Omental fat pad (tissue), 4 donors: ENCODE results near the gene EML1. TPM values are rescaled to one million over a fixed set of nuclear protein-coding genes. Genes with fewer than 3 reads are reported as not detected.

Experiments
- ATAC-seq: fragments of 150-250 bp; one replicate; pipeline ENCODE4 v1.9.1; 2016; ENCODE audit warnings: mild to moderate bottlenecking, moderate library complexity; ENCODE audit not compliant: low FRiP score
- DNase-seq: peaks from one replicate; pipeline ENCODE4 v3.0.0-alpha.2; 2019; ENCODE audit warnings: low spot score
- total RNA-seq, 4 donors: library from RNA; depleted of rRNA; stranded (reverse); fragments of >200 nt; gene quantifications; one replicate each; pipeline ENCODE4 v1.1.0, GENCODE V29; 2016
- TF ChIP-seq, protein P1 (sequence below), 3 donors: fragments of 450-650 bp; IDR thresholded peaks; one replicate each; pipeline ENCODE4 v1.5.1; 2016 to 2017; ENCODE audit warnings: antibody characterized with exemption in 3 of 3, mild to moderate bottlenecking in 3 of 3, moderate library complexity in 2 of 3

EML1 gene
- total RNA-seq, 4 donors from 2014 or later = 33.2 to 88.0 (median 43.5) TPM

DNA sequence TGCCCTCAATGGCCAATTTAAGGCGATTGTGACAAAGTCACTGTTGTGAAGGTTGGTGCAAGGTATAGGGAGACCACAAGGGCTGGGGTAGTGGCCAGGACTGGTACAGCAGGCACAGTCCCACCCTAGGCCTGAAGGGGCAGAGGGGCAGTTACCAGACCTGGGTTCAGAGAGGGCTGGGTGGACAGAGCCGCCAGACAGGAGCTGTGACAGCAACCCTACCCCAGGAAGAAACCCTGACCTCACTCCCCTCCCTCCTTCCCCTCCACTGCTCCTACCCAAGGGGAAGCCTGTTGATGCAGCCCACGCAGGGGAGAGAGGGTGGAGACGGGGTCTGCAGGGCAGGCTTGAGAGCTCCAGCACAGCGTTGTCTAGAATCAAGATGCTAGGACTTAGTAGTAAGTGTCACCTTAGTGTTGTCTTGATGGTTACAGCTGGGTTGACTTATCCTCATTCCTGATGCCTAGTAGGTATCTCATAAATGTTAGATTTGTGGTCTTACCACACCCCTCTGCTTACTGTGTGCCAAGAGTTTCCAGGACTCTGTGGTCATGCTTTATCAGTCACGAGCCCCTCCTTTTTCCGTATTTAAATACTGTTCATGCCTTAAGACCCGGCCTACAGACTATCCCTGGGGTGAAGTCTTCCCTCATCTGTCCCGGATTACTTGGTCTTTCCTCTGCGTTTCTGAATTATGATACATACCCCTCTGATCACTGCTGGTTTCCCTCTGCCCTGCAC is 14.4 kb downstream of the EML1 start:
- TF ChIP-seq, protein P1, sequence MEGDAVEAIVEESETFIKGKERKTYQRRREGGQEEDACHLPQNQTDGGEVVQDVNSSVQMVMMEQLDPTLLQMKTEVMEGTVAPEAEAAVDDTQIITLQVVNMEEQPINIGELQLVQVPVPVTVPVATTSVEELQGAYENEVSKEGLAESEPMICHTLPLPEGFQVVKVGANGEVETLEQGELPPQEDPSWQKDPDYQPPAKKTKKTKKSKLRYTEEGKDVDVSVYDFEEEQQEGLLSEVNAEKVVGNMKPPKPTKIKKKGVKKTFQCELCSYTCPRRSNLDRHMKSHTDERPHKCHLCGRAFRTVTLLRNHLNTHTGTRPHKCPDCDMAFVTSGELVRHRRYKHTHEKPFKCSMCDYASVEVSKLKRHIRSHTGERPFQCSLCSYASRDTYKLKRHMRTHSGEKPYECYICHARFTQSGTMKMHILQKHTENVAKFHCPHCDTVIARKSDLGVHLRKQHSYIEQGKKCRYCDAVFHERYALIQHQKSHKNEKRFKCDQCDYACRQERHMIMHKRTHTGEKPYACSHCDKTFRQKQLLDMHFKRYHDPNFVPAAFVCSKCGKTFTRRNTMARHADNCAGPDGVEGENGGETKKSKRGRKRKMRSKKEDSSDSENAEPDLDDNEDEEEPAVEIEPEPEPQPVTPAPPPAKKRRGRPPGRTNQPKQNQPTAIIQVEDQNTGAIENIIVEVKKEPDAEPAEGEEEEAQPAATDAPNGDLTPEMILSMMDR (IDR thresholded peaks at IDR 0.05) = no peak
- DNase-seq = no peak

GRCh38 chr14:99808154-99808505 is 14.9 kb downstream of the EML1 start:
- TF ChIP-seq, protein P1 (IDR thresholded peaks at IDR 0.05) = no peak
- DNase-seq = no peak
- peak; percentile 43 for ATAC-seq

More for the DNA sequence above, 14.4 kb downstream of the EML1 start:
- ATAC-seq = peak; percentile 47

GRCh38 chr14:99808515-99808914 is 15.3 kb downstream of the EML1 start:
- no peak for DNase-seq
- no peak for ATAC-seq
- TF ChIP-seq, protein P1 (IDR thresholded peaks at IDR 0.05) = no peak

GRCh38 chr14:99809360-99809759 is 16.1 kb downstream of the EML1 start:
- TF ChIP-seq, protein P1 (IDR thresholded peaks at IDR 0.05) = no peak
- DNase-seq (peak; percentile 39), ATAC-seq (peak; percentile 92)

- no peak for DNase-seq
- ATAC-seq = peak; percentile 19
- TF ChIP-seq, protein P1 (IDR thresholded peaks at IDR 0.05) = no peak
These were observed 16.8 kb downstream of the EML1 start for GRCh38 chr14:99809859-99810558.

- DNase-seq = no peak
- ATAC-seq = no peak
- TF ChIP-seq, protein P1 (IDR thresholded peaks at IDR 0.05) = no peak
These were observed 17.3 kb downstream of the EML1 start for GRCh38 chr14:99810559-99810874.
